ENCODE results near the gene RPS27L. TPM values are rescaled to one million over a fixed set of nuclear protein-coding genes. Genes with fewer than 3 reads are reported as not detected.

Gene RPS27L
- total and polyA plus RNA-seq, 2 experiments from 2014 or later = 134 to 528 TPM

DNA sequence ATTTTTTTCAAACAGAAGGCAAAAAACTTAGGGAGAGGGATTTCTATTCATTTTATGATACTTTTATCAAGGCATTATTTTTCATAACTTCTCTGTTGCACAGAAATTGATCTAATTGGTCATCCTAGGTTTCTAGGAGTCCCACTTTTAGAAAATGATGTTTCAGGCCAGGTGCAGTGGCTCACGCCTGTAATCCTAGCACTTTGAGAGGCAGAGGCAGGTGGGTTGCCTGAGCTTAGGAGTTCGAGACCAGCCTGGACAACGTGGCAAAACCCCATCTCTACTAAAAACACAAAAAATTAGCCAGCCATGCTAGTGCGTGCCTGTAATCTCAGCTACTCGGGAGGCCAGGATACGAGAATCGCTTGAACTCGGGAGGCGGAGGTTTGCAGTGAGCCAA, 32.8 kb downstream of the RPS27L start:
- H3K27ac ChIP-seq = no peak overlapping the region
- H4K20me1 ChIP-seq (ENCODE audit: insufficient read depth, poor library complexity, severe bottlenecking) = no peaks in the 10 kb centered on the region
- H3K9me3 ChIP-seq (ENCODE audit: low read depth) = no peaks in the 10 kb centered on the region
- H3K4me1 ChIP-seq (ENCODE audit: insufficient read depth) = no peaks in the 10 kb centered on the region
- H3K27me3 ChIP-seq = no peaks in the 10 kb centered on the region
- no peak overlapping the region for H2AFZ ChIP-seq
- H3K4me2 ChIP-seq = no peak overlapping the region
- H3K36me3 ChIP-seq (replicated peaks; ENCODE audit: insufficient read depth, low read depth) = no peaks in the 10 kb centered on the region
- no peak overlapping the region for H3K4me3 ChIP-seq
- no peak for DNase-seq (ENCODE audit: low spot score)
- WGBS (ENCODE audit: low lambda C conversion rate, missing lambda C conversion rate) = 94% methylated on average over 9 of the region's 9 CpGs
- TF ChIP-seq EZH2phosphoT487 (IDR thresholded peaks at IDR 0.05; ENCODE audit: low read depth, severe bottlenecking, unreplicated experiment) (no peak), EZH2 (IDR thresholded peaks at IDR 0.05; ENCODE audit: borderline replicate concordance) (no peak)
- TF ChIP-seq, protein P1, sequence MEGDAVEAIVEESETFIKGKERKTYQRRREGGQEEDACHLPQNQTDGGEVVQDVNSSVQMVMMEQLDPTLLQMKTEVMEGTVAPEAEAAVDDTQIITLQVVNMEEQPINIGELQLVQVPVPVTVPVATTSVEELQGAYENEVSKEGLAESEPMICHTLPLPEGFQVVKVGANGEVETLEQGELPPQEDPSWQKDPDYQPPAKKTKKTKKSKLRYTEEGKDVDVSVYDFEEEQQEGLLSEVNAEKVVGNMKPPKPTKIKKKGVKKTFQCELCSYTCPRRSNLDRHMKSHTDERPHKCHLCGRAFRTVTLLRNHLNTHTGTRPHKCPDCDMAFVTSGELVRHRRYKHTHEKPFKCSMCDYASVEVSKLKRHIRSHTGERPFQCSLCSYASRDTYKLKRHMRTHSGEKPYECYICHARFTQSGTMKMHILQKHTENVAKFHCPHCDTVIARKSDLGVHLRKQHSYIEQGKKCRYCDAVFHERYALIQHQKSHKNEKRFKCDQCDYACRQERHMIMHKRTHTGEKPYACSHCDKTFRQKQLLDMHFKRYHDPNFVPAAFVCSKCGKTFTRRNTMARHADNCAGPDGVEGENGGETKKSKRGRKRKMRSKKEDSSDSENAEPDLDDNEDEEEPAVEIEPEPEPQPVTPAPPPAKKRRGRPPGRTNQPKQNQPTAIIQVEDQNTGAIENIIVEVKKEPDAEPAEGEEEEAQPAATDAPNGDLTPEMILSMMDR (IDR thresholded peaks at IDR 0.05; ENCODE audit: poor library complexity) = no peak
- no peaks in the 10 kb centered on the region for H3K9me2 ChIP-seq (replicated peaks; ENCODE audit: insufficient read depth)
- H3K79me2 ChIP-seq = peaks cover 15% of the 10 kb centered on the region

DNA sequence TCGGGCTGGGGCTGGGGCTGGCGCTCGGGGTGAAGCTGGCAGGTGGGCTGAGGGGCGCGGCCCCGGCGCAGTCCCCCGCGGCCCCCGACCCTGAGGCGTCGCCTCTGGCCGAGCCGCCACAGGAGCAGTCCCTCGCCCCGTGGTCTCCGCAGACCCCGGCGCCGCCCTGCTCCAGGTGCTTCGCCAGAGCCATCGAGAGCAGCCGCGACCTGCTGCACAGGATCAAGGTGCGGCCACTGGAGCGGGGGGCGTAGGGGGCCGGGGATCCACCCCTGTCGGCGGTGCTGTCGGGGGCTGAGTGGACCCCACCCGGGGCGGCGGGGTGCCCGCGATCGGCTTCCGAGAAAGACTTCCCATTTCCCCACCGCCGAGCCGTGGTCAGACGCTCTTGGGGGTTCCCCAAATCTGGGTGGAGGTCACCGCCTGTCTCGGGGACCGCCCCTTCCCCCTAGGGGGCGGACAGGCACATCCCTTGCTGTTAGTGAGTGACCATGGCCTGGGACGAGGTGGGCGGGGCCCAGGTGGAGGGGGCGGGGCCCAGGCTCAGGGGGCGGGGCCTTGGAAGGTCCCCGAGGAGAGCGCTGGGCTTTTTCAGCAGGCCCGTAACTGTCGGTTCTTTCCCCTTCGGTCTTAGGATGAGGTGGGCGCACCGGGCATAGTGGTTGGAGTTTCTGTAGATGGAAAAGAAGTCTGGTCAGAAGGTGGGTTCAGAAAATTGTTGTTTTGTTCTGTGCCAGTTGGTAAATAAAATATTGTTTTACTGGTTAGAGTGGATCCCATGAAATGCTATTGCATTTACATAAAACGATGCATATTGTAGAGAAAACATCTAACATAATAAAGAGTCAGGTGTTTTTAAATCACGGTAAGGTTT, 35.0 kb downstream of the RPS27L start:
- TF ChIP-seq EZH2phosphoT487 (IDR thresholded peaks at IDR 0.05; ENCODE audit: low read depth, severe bottlenecking, unreplicated experiment) (no peak), EZH2 (IDR thresholded peaks at IDR 0.05; ENCODE audit: borderline replicate concordance) (no peak)
- TF ChIP-seq, protein P1 (IDR thresholded peaks at IDR 0.05; ENCODE audit: poor library complexity) = peak; percentile 30
- WGBS (ENCODE audit: low lambda C conversion rate, missing lambda C conversion rate) = 7% methylated on average over 12 of the region's 59 CpGs

DNA sequence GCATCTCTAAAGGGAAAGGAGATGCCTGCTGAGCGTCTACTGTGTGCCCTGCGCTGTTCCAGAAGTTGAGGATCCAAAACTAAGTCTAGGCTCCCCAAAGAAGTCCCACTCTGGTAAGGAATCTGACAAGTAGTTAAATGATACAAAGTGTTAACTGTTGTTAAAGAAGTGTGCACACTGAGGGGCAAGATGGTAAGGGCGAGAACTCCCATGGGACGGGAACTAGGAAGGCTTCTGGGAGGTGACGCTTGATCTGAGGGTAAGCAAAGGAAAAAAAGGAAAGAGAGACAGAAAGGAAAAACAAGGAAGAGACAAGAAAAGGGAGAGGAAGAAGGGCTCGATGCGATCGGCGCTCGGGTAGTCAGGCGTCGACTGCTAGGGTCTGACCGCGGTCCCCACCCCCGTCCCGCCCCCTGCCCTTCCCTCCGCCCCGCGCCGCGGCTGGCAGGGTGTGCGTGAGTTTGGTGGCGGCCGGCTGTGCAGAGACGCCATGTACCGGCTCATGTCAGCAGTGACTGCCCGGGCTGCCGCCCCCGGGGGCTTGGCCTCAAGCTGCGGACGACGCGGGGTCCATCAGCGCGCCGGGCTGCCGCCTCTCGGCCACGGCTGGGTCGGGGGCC, 35.8 kb downstream of the RPS27L start, which contains the start of gene LACTB:
Gene LACTB, plus strand, starts transcription at position 480 of the 620 bp plus-strand sequence. Its CDS starts 11 bp downstream, at position 491.
- Histone ChIP-seq H3K9me2 (replicated peaks; ENCODE audit: insufficient read depth) (no peaks in the 10 kb centered on the region), H3K4me2 (peak within 1 kb of the TSS; percentile 77), H2AFZ (peak within 1 kb of the TSS; percentile 96), H3K4me3 (peak within 1 kb of the TSS; percentile 93), H3K79me2 (peaks cover 15% of the 10 kb centered on the region), H3K9me3 (ENCODE audit: low read depth) (no peaks in the 10 kb centered on the region), H4K20me1 (ENCODE audit: insufficient read depth, poor library complexity, severe bottlenecking) (no peaks in the 10 kb centered on the region), H3K4me1 (ENCODE audit: insufficient read depth) (no peaks in the 10 kb centered on the region), H3K36me3 (replicated peaks; ENCODE audit: insufficient read depth, low read depth) (no peaks in the 10 kb centered on the region), H3K27ac (peak within 1 kb of the TSS; percentile 93), H3K27me3 (no peaks in the 10 kb centered on the region)
- TF ChIP-seq EZH2 (IDR thresholded peaks at IDR 0.05; ENCODE audit: borderline replicate concordance) = no peak
- no peak for TF ChIP-seq EZH2phosphoT487 (IDR thresholded peaks at IDR 0.05; ENCODE audit: low read depth, severe bottlenecking, unreplicated experiment)
- TF ChIP-seq, protein P1 (IDR thresholded peaks at IDR 0.05; ENCODE audit: poor library complexity) = no peak
- 1% methylated on average over 18 of the region's 40 CpGs for WGBS (ENCODE audit: low lambda C conversion rate, missing lambda C conversion rate)
- DNase-seq (ENCODE audit: low spot score) = peak; percentile 96

More for the DNA sequence above, 35.0 kb downstream of the RPS27L start:
- Histone ChIP-seq H3K27me3 (no peaks in the 10 kb centered on the region), H3K79me2 (peaks cover 15% of the 10 kb centered on the region), H3K9me2 (replicated peaks; ENCODE audit: insufficient read depth) (no peaks in the 10 kb centered on the region), H2AFZ (peak overlapping the region; percentile 95), H3K9me3 (ENCODE audit: low read depth) (no peaks in the 10 kb centered on the region), H3K4me3 (peak overlapping the region; percentile 93), H3K4me1 (ENCODE audit: insufficient read depth) (no peaks in the 10 kb centered on the region), H3K36me3 (replicated peaks; ENCODE audit: insufficient read depth, low read depth) (no peaks in the 10 kb centered on the region), H4K20me1 (ENCODE audit: insufficient read depth, poor library complexity, severe bottlenecking) (no peaks in the 10 kb centered on the region), H3K4me2 (peak overlapping the region; percentile 77), H3K27ac (peak overlapping the region; percentile 93)
- DNase-seq (ENCODE audit: low spot score) = peak; percentile 89
